H1 (cell line): ENCODE measurements around the gene FAN1. TPM values are rescaled to one million over a fixed set of nuclear protein-coding genes. Genes with fewer than 3 reads are reported as not detected.

Experiments
- CTCF ChIA-PET: fragments of 300-600 bp; sonication (Branson Sonifier 250); formaldehyde crosslinking; loops from one replicate; lab custom pipeline; 2021; ENCODE audit not compliant: partially characterized antibody; lab: Charles Lee
- POLR2A ChIA-PET: fragments of 300-600 bp; sonication (Branson Sonifier 250); formaldehyde crosslinking; loops from one replicate; lab custom pipeline; 2021; ENCODE audit warnings: inconsistent platforms; ENCODE audit not compliant: partially characterized antibody; lab: Charles Lee
- DNase-seq, 2 experiments: peaks; one replicate each; pipeline versions ENCODE4 v3.0.0 to v3.0.0-alpha.2; 2010 to 2022; ENCODE audit warnings: low spot score in 2 of 2, low read depth in 1 of 2, mixed read lengths in 1 of 2
- FAIRE-seq: peaks from 2 replicates; lab custom pipeline; 2011; peaks lifted over from hg19 to GRCh38; lab: Jason Lieb, UNC
- H2AFZ ChIP-seq: 2 replicates; pipeline ENCODE4 v1.8.1; 2012; ENCODE audit warnings: low read length, inconsistent platforms
- H2AK5ac ChIP-seq: 2 replicates; pipeline ENCODE4 v1.6.1; 2013; ENCODE audit warnings: low read depth, low read length
- H2BK120ac ChIP-seq: replicated peaks from 2 replicates; pipeline ENCODE3; 2013; ENCODE audit warnings: low read depth, low read length, inconsistent platforms
- H2BK12ac ChIP-seq: 2 replicates; pipeline ENCODE4 v1.6.1; 2013; ENCODE audit warnings: low read depth, low read length
- H2BK15ac ChIP-seq: 2 replicates; pipeline ENCODE4 v1.6.1; 2013; ENCODE audit warnings: low read length
- H2BK20ac ChIP-seq: 2 replicates; pipeline ENCODE4 v1.6.1; 2013; ENCODE audit warnings: low read length
- H2BK5ac ChIP-seq: 2 replicates; pipeline ENCODE4 v1.6.1; 2013; ENCODE audit warnings: low read depth, low read length
- H3K14ac ChIP-seq: 2 replicates; pipeline ENCODE4 v1.6.1; 2013; ENCODE audit warnings: inconsistent platforms; ENCODE audit not compliant: insufficient read length
- H3K18ac ChIP-seq: 2 replicates; pipeline ENCODE4 v1.6.1; 2013; ENCODE audit warnings: low read length; ENCODE audit errors: extremely low read depth
- H3K23ac ChIP-seq: 2 replicates; pipeline ENCODE4 v1.6.1; 2013; ENCODE audit warnings: inconsistent platforms; ENCODE audit not compliant: insufficient read length
- H3K23me2 ChIP-seq: 2 replicates; pipeline ENCODE4 v1.6.1; 2013; ENCODE audit warnings: low read depth, low read length
- H3K27ac ChIP-seq: 2 replicates; pipeline ENCODE4 v1.6.1; 2011; ENCODE audit warnings: low read depth, low read length, inconsistent platforms
- H3K27me3 ChIP-seq, 4 experiments: replicated peaks in 1 of 4; 1 replicate in 1 of 4; 2 replicates in 3 of 4; pipeline versions ENCODE4 v1.6.1 to v1.8.1; 2011 to 2013; ENCODE audit warnings: low read length in 3 of 4, mild to moderate bottlenecking in 3 of 4, inconsistent platforms in 2 of 4, mixed read lengths in 2 of 4, moderate library complexity in 1 of 4; ENCODE audit not compliant: control insufficient read depth in 3 of 4, insufficient read depth in 3 of 4; ENCODE audit errors: extremely low read depth in 1 of 4
- H3K36me3 ChIP-seq, 4 experiments: 2 replicates each; pipeline versions ENCODE4 v1.6.1 to v1.8.1; 2011 to 2013; ENCODE audit warnings: mild to moderate bottlenecking in 4 of 4, low read length in 3 of 4, moderate library complexity in 2 of 4, control low read depth in 1 of 4, inconsistent platforms in 1 of 4; ENCODE audit not compliant: insufficient read depth in 4 of 4, control insufficient read depth in 2 of 4
- H3K4ac ChIP-seq: replicated peaks from 2 replicates; pipeline ENCODE3; 2013; ENCODE audit warnings: low read length, low read depth, mixed read lengths, inconsistent platforms; ENCODE audit not compliant: insufficient read length
- H3K4me1 ChIP-seq, 4 experiments: replicated peaks in 1 of 4; 1 replicate in 1 of 4; 2 replicates in 3 of 4; pipeline versions ENCODE4 v1.6.1 to v1.8.1; 2011 to 2013; ENCODE audit warnings: low read length in 3 of 4, inconsistent platforms in 2 of 4, mixed read lengths in 1 of 4; ENCODE audit not compliant: insufficient read depth in 4 of 4, control insufficient read depth in 3 of 4
- H3K4me2 ChIP-seq, 2 experiments: 2 replicates each; pipeline versions ENCODE4 v1.6.1 to v1.8.1; 2011 to 2013; ENCODE audit warnings: low read depth in 2 of 2, low read length in 2 of 2, control low read depth in 1 of 2, inconsistent platforms in 1 of 2, mild to moderate bottlenecking in 1 of 2; ENCODE audit not compliant: insufficient read depth in 1 of 2
- H3K4me3 ChIP-seq, 4 experiments: fragments of 200-600, 300-600 bp in 1 of 4; sonication (generic), shearing (Covaris generic), sonication (Bioruptor Twin) in 1 of 4; 2 replicates each; pipeline versions ENCODE4 v1.5.1 to v1.8.1; 2011 to 2016; ENCODE audit warnings: low read length in 4 of 4, low read depth in 3 of 4, control low read depth in 2 of 4, inconsistent platforms in 2 of 4, mild to moderate bottlenecking in 2 of 4, mixed read lengths in 1 of 4, moderate library complexity in 1 of 4; ENCODE audit not compliant: insufficient read depth in 2 of 4; ENCODE audit errors: extremely low read depth in 1 of 4
- H3K56ac ChIP-seq: replicated peaks from 2 replicates; pipeline ENCODE3; 2013; ENCODE audit warnings: low read depth, mild to moderate bottlenecking, mixed read lengths, low read length, inconsistent platforms; ENCODE audit not compliant: insufficient read length
- H3K79me1 ChIP-seq: 2 replicates; pipeline ENCODE4 v1.6.1; 2013; ENCODE audit warnings: low read depth, low read length, control low read depth
- H3K79me2 ChIP-seq, 2 experiments: 2 replicates each; pipeline versions ENCODE4 v1.6.1 to v1.8.1; 2012 to 2013; ENCODE audit warnings: low read length in 2 of 2, mild to moderate bottlenecking in 2 of 2, inconsistent platforms in 1 of 2; ENCODE audit not compliant: insufficient read depth in 2 of 2, control insufficient read depth in 1 of 2
- H3K9ac ChIP-seq, 4 experiments: replicated peaks in 1 of 4; 1 replicate in 1 of 4; 2 replicates in 3 of 4; pipeline versions ENCODE4 v1.6.1 to v1.8.1; 2011 to 2013; ENCODE audit warnings: low read depth in 3 of 4, low read length in 3 of 4, control low read depth in 2 of 4, mild to moderate bottlenecking in 2 of 4, moderate library complexity in 2 of 4, inconsistent platforms in 1 of 4; ENCODE audit errors: extremely low read depth in 1 of 4
- H3K9me3 ChIP-seq, 2 experiments: 2 replicates each; pipeline versions ENCODE4 v1.6.1 to v1.8.1; 2012 to 2013; ENCODE audit warnings: mild to moderate bottlenecking in 2 of 2, moderate library complexity in 2 of 2, control low read depth in 1 of 2, inconsistent platforms in 1 of 2, low read depth in 1 of 2, low read length in 1 of 2, mixed read lengths in 1 of 2; ENCODE audit not compliant: insufficient read depth in 2 of 2
- H4K20me1 ChIP-seq, 2 experiments: replicated peaks in 1 of 2; 2 replicates each; pipeline versions ENCODE3 to v1.8.1; 2011 to 2013; ENCODE audit warnings: inconsistent platforms in 2 of 2, low read length in 2 of 2, mild to moderate bottlenecking in 1 of 2; ENCODE audit not compliant: insufficient read depth in 2 of 2, control insufficient read depth in 1 of 2
- H4K5ac ChIP-seq: 2 replicates; pipeline ENCODE4 v1.6.1; 2013; ENCODE audit warnings: low read length, low read depth, mixed read lengths, inconsistent platforms; ENCODE audit not compliant: insufficient read length
- H4K8ac ChIP-seq: 2 replicates; pipeline ENCODE4 v1.8.0; 2013; ENCODE audit warnings: mild to moderate bottlenecking, moderate library complexity, low read length, inconsistent platforms; ENCODE audit not compliant: insufficient read depth; ENCODE audit errors: extremely low read depth
- H4K91ac ChIP-seq: replicated peaks from 2 replicates; pipeline ENCODE3; 2013; ENCODE audit warnings: low read length, mixed read lengths, inconsistent platforms; ENCODE audit not compliant: insufficient read length
- CEBPB ChIP-seq: IDR thresholded peaks from 2 replicates; pipeline ENCODE4 v1.6.1; 2012; ENCODE audit warnings: low read depth, low read length
- RAD21 ChIP-seq, 2 experiments: IDR thresholded peaks in 1 of 2; conservative IDR thresholded peaks in 1 of 2; 2 replicates each; pipeline ENCODE4 v1.6.1; 2011; ENCODE audit warnings: low read depth in 2 of 2, low read length in 2 of 2, improper control_type of control experiment in 1 of 2, inconsistent platforms in 1 of 2, mild to moderate bottlenecking in 1 of 2, moderate library complexity in 1 of 2
- SIN3A ChIP-seq, 2 experiments: IDR thresholded peaks in 1 of 2; conservative IDR thresholded peaks in 1 of 2; 2 replicates each; pipeline ENCODE4 v1.6.1; 2011 to 2012; ENCODE audit warnings: low read length in 2 of 2, improper control_type of control experiment in 1 of 2, low read depth in 1 of 2, mild to moderate bottlenecking in 1 of 2
- SP1 ChIP-seq: IDR thresholded peaks from 2 replicates; pipeline ENCODE4 v1.6.1; 2011; ENCODE audit warnings: low read depth, low read length
- TAF1 ChIP-seq: IDR thresholded peaks from 2 replicates; pipeline ENCODE4 v1.6.1; 2011; ENCODE audit warnings: mild to moderate bottlenecking, low read depth, low read length
- WGBS, 2 experiments: shearing (Covaris generic) in 1 of 2; methylation state at CpG; one replicate each; pipeline versions ENCODE4 v1.1.6 to v1.1.7; 2013 to 2015; ENCODE audit warnings: low lambda C conversion rate in 2 of 2, mixed read lengths in 2 of 2, inconsistent platforms in 1 of 2, low coverage in 1 of 2, missing lambda C conversion rate in 1 of 2; ENCODE audit not compliant: insufficient replicate concordance in 2 of 2, insufficient coverage in 1 of 2, insufficient read length in 1 of 2; ENCODE audit errors: extremely low coverage in 1 of 2, missing lambda C conversion rate in 1 of 2; 5-methylcytosine and 5-hydroxymethylcytosine counted together
- polyA plus RNA-seq, 7 experiments: library from polyadenylated mRNA; depleted of rRNA in 3 of 7; stranded (reverse) in 5 of 7; unstranded in 2 of 7; fragments of >200 nt in 5 of 7; fragments of 200-250 nt in 2 of 7; gene quantifications; 1 replicate in 5 of 7; 2 replicates in 1 of 7; 4 replicates in 1 of 7; pipeline versions ENCODE4 v1.2.1 to v1.2.3, GENCODE V29; 2011 to 2013; ENCODE audit warnings: missing spikeins in 2 of 7, mixed read lengths in 2 of 7
- total RNA-seq: library from RNA; stranded (reverse); fragmentation: NEBNext Ultra II Directional; extraction: Animal tissue kit (Norgen Biotek cat#: 25700); gene quantifications from 2 replicates; pipeline ENCODE4 v1.2.1, GENCODE V29; 2021

FAN1 gene
- total and polyA plus RNA-seq, 2 of the 8 experiments (the other 6 are each of a cell fraction or from before 2014, with no cell fraction given): 8.6 to 24.9 TPM

DNA sequence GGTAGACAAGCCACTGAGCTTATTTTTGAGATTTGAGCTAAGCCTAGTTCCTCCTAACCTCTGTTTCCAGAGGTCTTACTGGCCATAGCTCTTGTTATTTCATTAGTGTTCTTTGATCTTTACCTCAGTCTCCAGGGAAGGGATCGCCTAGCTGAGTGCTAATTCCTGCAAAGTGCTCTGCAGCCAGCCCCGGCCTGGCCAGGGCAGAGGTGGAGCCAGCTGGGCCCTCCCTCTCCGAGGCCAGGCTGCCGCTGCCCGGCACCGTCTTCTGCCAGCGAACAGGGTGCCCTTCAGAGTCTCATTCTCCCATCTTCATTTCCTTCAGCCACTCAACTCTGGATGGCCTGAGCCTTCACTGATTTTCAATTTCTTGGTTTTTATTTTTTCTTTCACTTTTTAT lies 19.7 kb downstream of the FAN1 start:
- POLR2A ChIA-PET: interaction anchor here (0.7 to 1.9 kb wide), 9 partner anchors 8 to 383 kb away, joined by 3 to 5 read pairs (median 3); partner anchors contain the start of gene MTMR10
- DNase-seq: no peak
- Histone ChIP-seq H3K4ac (no peak overlapping the region), H3K9me3 (no peaks in the 10 kb centered on the region), H2BK15ac (no peak overlapping the region), H3K4me1 (peaks cover 18 to 28% (median 24%) of the 10 kb centered on the region in 4 experiments), H4K5ac (no peak overlapping the region), H3K27ac (peak overlapping the region; percentile 91), H3K36me3 (peaks cover 7 to 61% (median 43%) of the 10 kb centered on the region in 4 experiments), H3K79me1 (no peaks in the 10 kb centered on the region), H3K27me3 (no peaks in the 10 kb centered on the region), H4K20me1 (no peaks in the 10 kb centered on the region), H3K23ac (no peak overlapping the region), H2AFZ (no peak overlapping the region), H4K8ac (peak overlapping the region; percentile 40; the same call in 1 of the 2 replicates), H3K18ac (no peak overlapping the region), H3K4me3 (peak overlapping the region in 1 of 4 experiments; percentile 33; a peak in 1 of 8 replicates), H4K91ac (no peak overlapping the region), H3K56ac (no peak overlapping the region), H3K14ac (no peak overlapping the region), H2BK12ac (peak overlapping the region; percentile 56; the same call in 1 of the 2 replicates), H3K9ac (peak overlapping the region in 2 of 4 experiments; percentile 16 to 72; a peak in 4 of 7 replicates), H2BK120ac (no peak overlapping the region), H3K23me2 (no peaks in the 10 kb centered on the region), H2BK5ac (no peak overlapping the region), H2AK5ac (no peak overlapping the region), H3K79me2 (no peaks in the 10 kb centered on the region), H3K4me2 (peak overlapping the region; percentile 56 to 62; a peak in 1 of 4 replicates), H2BK20ac (no peak overlapping the region)
- FAIRE-seq: no peak
- TF ChIP-seq SP1 (no peak), SIN3A (conservative IDR thresholded peaks at IDR 0.05 in 1 of 2, IDR thresholded peaks at IDR 0.05 in 1 of 2; ENCODE audit: low read depth in 1 of 2, low read length in 2 of 2) (no peak), TAF1 (0 out of 2 replicates have a peak, but pooled peaks have one; percentile 7), RAD21 (IDR thresholded peaks at IDR 0.05 in 1 of 2, conservative IDR thresholded peaks at IDR 0.05 in 1 of 2; ENCODE audit: low read depth in 2 of 2, low read length in 2 of 2) (no peak), CEBPB (no peak)
- CTCF ChIA-PET: interaction anchor here (0.9 to 1.3 kb wide), 4 partner anchors 11 to 206 kb away, joined by 3 to 7 read pairs (median 4); partner anchors contain the start of gene TRPM1
- 88% methylated on average over 7 of the region's 7 CpGs; no CpG with 5 or more reads in 1 of the 2 experiments for WGBS, 2 experiments
